ENCODE data around the gene EFCAB14.
"Not testable (repeated sequence)": the region's sequence is repeated elsewhere in the genome, so short reads cannot be mapped to it uniquely, and the experiment has no call there.

DNA sequence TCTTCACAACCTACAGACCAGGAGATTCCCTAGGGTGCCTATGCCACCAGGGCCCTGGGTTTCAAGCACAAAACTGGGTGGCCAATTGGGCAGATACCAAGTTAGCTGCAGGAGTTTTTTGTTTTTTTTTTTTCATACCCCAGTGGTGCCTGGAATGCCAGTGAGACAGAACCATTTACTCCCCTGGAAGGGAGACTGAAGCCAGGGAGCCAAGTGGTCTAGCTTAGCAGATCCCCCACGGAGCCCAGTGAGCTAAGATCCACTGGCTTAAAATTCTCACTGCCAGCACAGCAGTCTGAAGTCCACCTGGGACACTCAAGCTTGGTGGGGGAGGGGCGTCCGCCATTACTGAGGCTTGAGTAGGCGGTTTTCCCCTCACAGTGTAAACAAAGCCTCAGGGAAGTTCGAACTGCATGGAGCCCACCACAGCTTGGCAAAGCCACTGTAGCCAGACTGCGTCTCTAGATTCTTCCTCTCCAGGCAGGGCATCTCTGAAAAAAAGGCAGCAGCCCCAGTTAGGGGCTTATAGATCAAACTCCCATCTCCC is 9.5 kb upstream of the EFCAB14 start:
- TF ChIP-seq, protein P1, sequence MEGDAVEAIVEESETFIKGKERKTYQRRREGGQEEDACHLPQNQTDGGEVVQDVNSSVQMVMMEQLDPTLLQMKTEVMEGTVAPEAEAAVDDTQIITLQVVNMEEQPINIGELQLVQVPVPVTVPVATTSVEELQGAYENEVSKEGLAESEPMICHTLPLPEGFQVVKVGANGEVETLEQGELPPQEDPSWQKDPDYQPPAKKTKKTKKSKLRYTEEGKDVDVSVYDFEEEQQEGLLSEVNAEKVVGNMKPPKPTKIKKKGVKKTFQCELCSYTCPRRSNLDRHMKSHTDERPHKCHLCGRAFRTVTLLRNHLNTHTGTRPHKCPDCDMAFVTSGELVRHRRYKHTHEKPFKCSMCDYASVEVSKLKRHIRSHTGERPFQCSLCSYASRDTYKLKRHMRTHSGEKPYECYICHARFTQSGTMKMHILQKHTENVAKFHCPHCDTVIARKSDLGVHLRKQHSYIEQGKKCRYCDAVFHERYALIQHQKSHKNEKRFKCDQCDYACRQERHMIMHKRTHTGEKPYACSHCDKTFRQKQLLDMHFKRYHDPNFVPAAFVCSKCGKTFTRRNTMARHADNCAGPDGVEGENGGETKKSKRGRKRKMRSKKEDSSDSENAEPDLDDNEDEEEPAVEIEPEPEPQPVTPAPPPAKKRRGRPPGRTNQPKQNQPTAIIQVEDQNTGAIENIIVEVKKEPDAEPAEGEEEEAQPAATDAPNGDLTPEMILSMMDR (IDR thresholded peaks at IDR 0.05; ENCODE audit: poor library complexity, severe bottlenecking), result not testable (repeated sequence)
- TF ChIP-seq EZH2 (IDR thresholded peaks at IDR 0.05; ENCODE audit: borderline replicate concordance, insufficient read depth, low read length, poor library complexity, severe bottlenecking); MXI1 (conservative IDR thresholded peaks at IDR 0.05; ENCODE audit: poor library complexity, severe bottlenecking); REST (IDR thresholded peaks at IDR 0.05; ENCODE audit: borderline replicate concordance); TAF1 (IDR thresholded peaks at IDR 0.05; ENCODE audit: low read depth); SMC3 (conservative IDR thresholded peaks at IDR 0.05; ENCODE audit: poor library complexity); RAD21 (conservative IDR thresholded peaks at IDR 0.05); EP300 (conservative IDR thresholded peaks at IDR 0.05; ENCODE audit: poor library complexity, severe bottlenecking): not testable (repeated sequence)

Measured in neural cell (in vitro differentiated cells).